ENCODE data around the gene CCDC91. TPM values are rescaled to one million over a fixed set of nuclear protein-coding genes. Genes with fewer than 3 reads are reported as not detected.

CCDC91 gene
- polyA plus RNA-seq, 6 donors from 2014 or later: 49.6 to 82.9 (median 68.4) TPM

DNA sequence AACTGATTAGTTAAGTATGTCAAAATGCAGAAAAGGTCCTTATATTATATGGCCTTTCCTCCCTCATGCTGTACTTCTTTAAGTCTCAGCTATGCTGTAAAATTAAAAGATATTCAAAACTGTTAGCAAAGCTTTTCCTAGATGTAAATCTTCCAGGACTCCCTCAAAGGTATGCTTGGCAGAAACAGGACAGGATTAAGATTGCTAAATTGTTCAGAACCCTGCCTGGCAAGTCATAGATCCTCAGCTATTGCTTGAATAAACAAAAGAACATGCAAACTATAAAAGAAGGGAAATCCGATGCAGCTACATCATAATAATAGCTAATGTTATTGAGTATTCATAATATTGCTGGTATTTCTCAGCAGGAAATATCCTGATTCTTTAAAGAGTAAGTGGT lies 322.6 kb downstream of the CCDC91 start:
- Mint-ChIP-seq H3K36me3 (peaks cover 9 to 14% of the 10 kb centered on the region in 2 donors), H3K27me3 (no peaks in the 10 kb centered on the region), H3K4me1 (peaks cover 0 to 4% (median 0%) of the 10 kb centered on the region in 3 donors), H3K27ac (no peak overlapping the region), H3K9me3 (peaks cover under 1 to 25% (median 6%) of the 10 kb centered on the region in 7 donors), H3K4me3 (no peak overlapping the region)
- no peak for DNase-seq
- ATAC-seq (ENCODE audit: low read depth in 2 of 2): no peak

- peaks cover 0 to 4% (median 0%) of the 10 kb centered on the region in 3 donors for H3K4me1 Mint-ChIP-seq
- ATAC-seq (ENCODE audit: low read depth in 2 of 2) (no peak), DNase-seq (no peak)
- peaks cover 9 to 19% of the 10 kb centered on the region in 2 donors for H3K36me3 Mint-ChIP-seq
- no peak overlapping the region for H3K4me3 Mint-ChIP-seq
- no peaks in the 10 kb centered on the region for H3K27me3 Mint-ChIP-seq
- H3K27ac Mint-ChIP-seq: no peak overlapping the region
- peaks cover 5 to 36% (median 11%) of the 10 kb centered on the region in 7 donors for H3K9me3 Mint-ChIP-seq
Observed at GRCh38 chr12:28513983-28514382, 323.7 kb downstream of the CCDC91 start.

DNA sequence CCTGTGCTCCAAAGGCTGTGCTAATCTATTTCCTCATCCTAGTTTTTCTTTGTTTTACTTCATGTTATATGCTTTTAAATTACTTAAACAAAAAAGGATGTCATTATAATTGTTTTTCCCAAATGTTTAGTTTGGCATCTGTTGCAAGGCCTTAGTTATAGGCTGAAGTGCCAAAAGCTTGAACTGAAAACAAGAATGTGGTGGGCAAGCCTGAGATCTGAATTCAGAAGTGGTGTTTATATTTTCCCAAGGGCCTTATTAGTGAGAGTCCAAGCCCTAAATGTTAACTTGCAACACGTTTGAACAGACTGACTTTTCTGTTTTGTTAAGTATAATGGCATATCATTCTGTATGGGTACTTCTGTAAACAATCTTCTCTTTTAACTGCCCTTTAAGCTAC lies 326.8 kb downstream of the CCDC91 start:
- Mint-ChIP-seq H3K27me3 (no peaks in the 10 kb centered on the region), H3K4me1 (peaks cover 0 to 4% (median 0%) of the 10 kb centered on the region in 3 donors), H3K9me3 (peaks cover 0 to 51% (median 33%) of the 10 kb centered on the region in 7 donors), H3K27ac (no peak overlapping the region), H3K36me3 (peaks cover 2 to 19% of the 10 kb centered on the region in 2 donors), H3K4me3 (no peak overlapping the region)
- no peak for ATAC-seq (ENCODE audit: low read depth in 2 of 2)
- no peak for DNase-seq

GRCh38 chr12:28527631-28528249 lies 337.5 kb downstream of the CCDC91 start:
- Mint-ChIP-seq H3K4me3 (no peak overlapping the region), H3K9me3 (peaks cover 7 to 44% (median 36%) of the 10 kb centered on the region in 7 donors), H3K36me3 (peaks cover 31 to 36% of the 10 kb centered on the region in 2 donors), H3K27ac (peak overlapping the region in 1 of 6 donors; percentile 79), H3K27me3 (no peaks in the 10 kb centered on the region), H3K4me1 (peaks cover 1 to 23% (median 13%) of the 10 kb centered on the region in 3 donors)
- DNase-seq: no peak
- no peak for ATAC-seq (ENCODE audit: low read depth in 2 of 2)

- DNase-seq (no peak), ATAC-seq (ENCODE audit: low read depth in 2 of 2) (no peak)
- H3K4me1 Mint-ChIP-seq: no peaks in the 10 kb centered on the region
- H3K27me3 Mint-ChIP-seq: no peaks in the 10 kb centered on the region
- H3K36me3 Mint-ChIP-seq: peaks cover 0 to 8% of the 10 kb centered on the region in 2 donors
- H3K9me3 Mint-ChIP-seq: peaks cover 0 to 13% (median 0%) of the 10 kb centered on the region in 7 donors
- no peak overlapping the region for H3K4me3 Mint-ChIP-seq
- H3K27ac Mint-ChIP-seq: no peak overlapping the region
Observed at GRCh38 chr12:28535216-28535615, 345.0 kb downstream of the CCDC91 start.

DNA sequence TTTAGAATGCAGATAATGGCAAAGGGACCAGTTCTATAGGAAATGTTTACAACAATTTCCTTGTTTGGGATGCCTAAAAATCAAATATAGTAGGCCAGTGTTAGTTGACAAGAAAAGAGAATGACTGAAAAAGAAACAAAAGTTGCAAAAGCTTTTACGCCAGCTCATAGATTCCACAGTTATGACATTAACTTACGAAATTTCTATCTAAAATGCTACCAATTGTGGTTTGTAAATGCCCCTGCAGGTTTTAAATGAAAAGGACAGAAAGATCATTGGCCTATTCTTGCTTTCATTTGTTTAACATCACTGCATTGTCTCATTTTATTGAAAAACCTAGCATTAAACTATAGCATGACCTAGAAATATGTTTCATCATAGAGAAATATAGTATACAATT lies 345.8 kb downstream of the CCDC91 start:
- H3K36me3 Mint-ChIP-seq: peaks cover 0 to 8% of the 10 kb centered on the region in 2 donors
- no peak for DNase-seq
- no peak overlapping the region for H3K4me3 Mint-ChIP-seq
- H3K4me1 Mint-ChIP-seq: peaks cover 0 to 5% (median 0%) of the 10 kb centered on the region in 3 donors
- no peaks in the 10 kb centered on the region for H3K27me3 Mint-ChIP-seq
- ATAC-seq (ENCODE audit: low read depth in 2 of 2): no peak
- peaks cover 0 to 13% (median 0%) of the 10 kb centered on the region in 7 donors for H3K9me3 Mint-ChIP-seq
- H3K27ac Mint-ChIP-seq: no peak overlapping the region

DNA sequence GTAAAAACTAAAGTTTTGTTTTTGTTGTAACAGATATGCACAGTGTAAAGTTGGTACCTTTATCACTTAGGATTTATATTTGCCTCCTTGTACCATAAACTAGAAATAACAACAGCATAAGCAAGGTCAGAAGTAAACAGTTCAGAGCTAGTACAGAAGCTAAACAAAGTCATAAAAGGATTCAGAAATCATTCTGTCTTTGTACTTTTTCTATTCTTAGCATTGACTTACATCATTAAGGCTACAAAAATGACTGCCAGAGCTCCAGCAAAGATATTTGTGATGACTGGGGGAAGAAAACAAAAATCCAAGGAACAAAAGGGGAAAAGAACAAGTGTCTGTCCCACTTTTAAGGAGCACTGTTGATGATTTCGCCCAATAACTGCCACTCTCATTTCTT lies 347.2 kb downstream of the CCDC91 start:
- peaks cover 0 to 8% of the 10 kb centered on the region in 2 donors for H3K36me3 Mint-ChIP-seq
- H3K9me3 Mint-ChIP-seq: peaks cover 0 to 13% (median 0%) of the 10 kb centered on the region in 7 donors
- DNase-seq (no peak), ATAC-seq (ENCODE audit: low read depth in 2 of 2) (no peak)
- H3K27ac Mint-ChIP-seq: no peak overlapping the region
- H3K4me1 Mint-ChIP-seq: peaks cover 0 to 5% (median 0%) of the 10 kb centered on the region in 3 donors
- H3K27me3 Mint-ChIP-seq: no peaks in the 10 kb centered on the region
- H3K4me3 Mint-ChIP-seq: no peak overlapping the region

- H3K4me3 Mint-ChIP-seq: no peak overlapping the region
- peaks cover 13 to 20% of the 10 kb centered on the region in 2 donors for H3K36me3 Mint-ChIP-seq
- H3K27ac Mint-ChIP-seq: no peak overlapping the region
- peaks cover 0 to 21% (median 10%) of the 10 kb centered on the region in 3 donors for H3K4me1 Mint-ChIP-seq
- ATAC-seq (ENCODE audit: low read depth in 2 of 2) (no peak), DNase-seq (no peak)
- H3K9me3 Mint-ChIP-seq: peaks cover 0 to 13% (median 0%) of the 10 kb centered on the region in 7 donors
- no peaks in the 10 kb centered on the region for H3K27me3 Mint-ChIP-seq
Observed at GRCh38 chr12:28539691-28540323, 349.6 kb downstream of the CCDC91 start.

DNA sequence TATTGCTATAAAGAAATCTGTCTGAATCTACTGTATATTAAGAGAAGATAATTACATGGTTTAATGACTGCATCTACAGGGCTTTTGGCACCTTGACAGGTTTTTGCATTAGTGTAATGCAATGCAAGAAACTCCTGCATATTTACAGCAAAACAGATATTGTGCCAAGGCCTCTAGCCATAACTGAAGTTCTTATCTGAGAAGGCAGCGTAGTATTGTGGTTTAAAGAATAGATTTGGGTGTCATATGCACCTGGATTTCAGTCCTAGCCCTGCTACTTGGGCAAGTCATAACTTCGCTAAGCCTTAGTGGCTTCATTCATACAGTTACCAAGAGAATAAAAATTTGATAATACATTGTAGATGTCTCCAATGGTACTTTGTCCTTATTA lies 350.1 kb downstream of the CCDC91 start:
- Mint-ChIP-seq H3K27me3 (no peaks in the 10 kb centered on the region), H3K27ac (no peak overlapping the region), H3K4me3 (no peak overlapping the region), H3K36me3 (peaks cover 13 to 20% of the 10 kb centered on the region in 2 donors), H3K4me1 (peaks cover 0 to 21% (median 10%) of the 10 kb centered on the region in 3 donors), H3K9me3 (peaks cover 0 to 13% (median 0%) of the 10 kb centered on the region in 7 donors)
- ATAC-seq (ENCODE audit: low read depth in 2 of 2) (no peak), DNase-seq (no peak)

DNA sequence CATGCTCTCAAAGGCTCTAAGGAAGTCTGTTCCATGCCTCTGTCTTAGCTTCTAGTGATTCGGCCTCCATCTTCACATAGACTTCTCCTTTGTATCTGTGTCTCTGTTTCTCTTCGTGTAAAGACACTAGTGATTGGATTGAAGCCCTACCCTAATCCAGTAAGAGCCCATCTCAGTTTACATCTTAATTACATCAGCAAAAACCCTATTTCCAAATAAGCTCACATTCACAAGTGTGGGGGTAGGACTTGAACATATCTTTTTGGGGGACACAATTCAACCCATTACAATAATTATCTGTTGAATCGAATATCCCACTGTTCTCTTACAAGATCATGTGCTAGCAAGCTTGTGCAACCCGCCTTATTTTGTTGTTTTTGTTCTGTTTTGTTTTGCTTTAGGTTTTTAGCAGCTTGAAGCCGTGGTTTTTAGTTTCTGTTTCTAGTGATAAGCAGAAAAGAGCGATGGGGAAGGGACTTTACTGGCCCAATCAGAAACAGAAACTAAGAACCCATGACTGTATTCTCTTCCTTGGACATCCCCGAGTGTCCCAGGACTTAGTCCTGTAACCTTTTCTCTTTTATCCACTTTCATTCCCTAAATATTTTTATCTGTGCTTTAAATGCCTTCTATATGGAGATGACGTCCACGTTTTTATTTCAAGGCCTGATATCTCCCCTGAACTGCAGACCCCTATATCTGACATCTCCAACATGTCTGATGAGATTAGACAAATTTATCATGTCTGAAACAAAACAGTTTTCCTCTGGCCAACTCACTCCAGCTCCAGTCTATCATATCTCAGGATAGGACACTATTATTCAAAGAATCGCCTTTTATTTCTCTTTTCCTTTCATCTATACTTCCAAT lies 353.0 kb downstream of the CCDC91 start:
- Mint-ChIP-seq H3K4me3 (no peak overlapping the region), H3K9me3 (peaks cover 0 to 9% (median 0%) of the 10 kb centered on the region in 7 donors), H3K27me3 (no peaks in the 10 kb centered on the region), H3K4me1 (peaks cover 0 to 21% (median 10%) of the 10 kb centered on the region in 3 donors), H3K27ac (no peak overlapping the region), H3K36me3 (peaks cover 12 to 14% of the 10 kb centered on the region in 2 donors)
- no peak for ATAC-seq (ENCODE audit: low read depth in 2 of 2)
- DNase-seq: no peak

DNA sequence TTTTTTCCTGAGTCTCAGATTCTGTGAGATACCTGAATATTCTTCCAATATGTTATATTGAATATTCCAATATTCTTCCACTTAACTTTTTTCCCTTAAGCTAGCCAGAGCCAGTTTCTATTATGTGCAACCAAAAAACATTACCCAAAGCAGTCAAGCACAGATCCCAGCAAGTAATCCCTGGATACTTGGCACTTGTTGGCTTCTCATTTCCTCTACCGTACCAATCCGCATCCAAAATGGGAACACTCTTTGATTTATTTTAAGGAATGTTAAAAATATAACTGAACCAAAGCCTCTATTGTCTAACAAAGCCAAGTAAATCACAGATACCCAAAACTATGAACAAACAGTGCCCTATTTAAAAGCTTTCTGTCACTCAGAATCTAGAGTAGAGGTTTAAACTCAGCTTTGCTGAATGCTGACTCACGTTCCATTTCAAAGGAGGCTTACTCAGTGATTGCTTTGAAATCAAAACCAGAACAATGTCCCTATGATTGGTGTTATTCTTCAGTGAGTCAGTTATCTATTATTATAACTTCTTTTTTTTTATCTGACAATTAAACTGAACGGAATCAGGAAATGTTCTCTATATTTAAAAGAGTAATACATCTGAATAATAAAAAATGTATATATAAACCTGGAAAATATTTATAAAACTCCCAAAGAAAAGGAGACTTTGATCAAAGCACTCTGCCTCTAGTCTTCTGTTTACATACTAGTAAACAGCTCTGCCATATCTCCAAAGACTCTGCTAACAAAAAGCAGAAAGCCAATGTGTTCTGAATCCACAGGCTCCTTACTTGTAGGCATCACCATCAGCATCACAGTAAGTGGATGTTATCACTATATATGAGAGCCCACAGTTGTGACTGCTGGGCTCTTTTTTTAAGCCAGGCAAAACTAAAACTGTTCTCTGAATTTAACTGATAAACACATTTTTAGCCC lies 360.8 kb downstream of the CCDC91 start:
- no peak overlapping the region for H3K27ac Mint-ChIP-seq
- H3K9me3 Mint-ChIP-seq: no peaks in the 10 kb centered on the region
- no peak for DNase-seq
- peaks cover 8 to 12% of the 10 kb centered on the region in 2 donors for H3K36me3 Mint-ChIP-seq
- no peaks in the 10 kb centered on the region for H3K27me3 Mint-ChIP-seq
- no peak overlapping the region for H3K4me3 Mint-ChIP-seq
- H3K4me1 Mint-ChIP-seq: no peaks in the 10 kb centered on the region
- ATAC-seq (ENCODE audit: low read depth in 2 of 2): no peak

DNA sequence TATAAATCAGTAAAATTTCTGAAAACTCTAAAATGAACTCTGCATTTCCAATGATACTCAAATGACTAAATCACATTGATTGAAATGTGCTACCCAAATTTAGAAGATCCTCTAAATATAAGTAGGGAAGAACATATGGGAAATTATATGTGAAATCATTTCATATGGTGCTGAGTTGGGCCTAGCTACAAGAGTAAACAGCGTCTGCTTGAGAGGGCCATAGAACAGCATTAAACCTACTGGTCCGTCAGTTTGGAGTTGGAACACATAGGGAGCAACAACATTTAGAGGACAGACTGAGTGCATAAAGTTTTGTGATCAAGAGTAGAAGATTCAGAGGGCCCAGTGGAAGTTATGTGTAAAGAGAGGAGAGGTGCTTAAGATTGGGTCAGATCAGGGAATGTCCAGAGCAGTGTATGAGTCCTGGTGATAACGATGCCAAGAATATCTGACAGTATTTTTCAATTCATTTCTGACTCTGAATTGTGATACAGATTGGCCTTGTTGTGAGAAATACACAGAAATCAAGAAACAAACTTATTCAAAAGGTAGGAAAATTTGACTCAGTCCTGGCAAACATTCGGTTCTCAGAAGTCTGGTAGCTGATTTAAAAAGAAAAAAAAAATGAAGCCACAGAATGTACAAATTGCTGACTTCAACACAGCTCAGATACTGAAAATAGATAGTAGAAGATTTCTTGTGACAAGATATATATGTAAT lies 362.2 kb downstream of the CCDC91 start:
- H3K36me3 Mint-ChIP-seq: peaks cover 8 to 12% of the 10 kb centered on the region in 2 donors
- no peak overlapping the region for H3K4me3 Mint-ChIP-seq
- H3K27me3 Mint-ChIP-seq: no peaks in the 10 kb centered on the region
- no peak overlapping the region for H3K27ac Mint-ChIP-seq
- no peak for ATAC-seq (ENCODE audit: low read depth in 2 of 2)
- DNase-seq: no peak
- no peaks in the 10 kb centered on the region for H3K4me1 Mint-ChIP-seq
- no peaks in the 10 kb centered on the region for H3K9me3 Mint-ChIP-seq

Measured in naive B cell (primary cell).